GM18867 (cell line): ENCODE measurements around the gene PPP1R13B.

Experiments
- ATAC-seq: cut with Tn5 transposase; IDR thresholded peaks from one replicate; pipeline ENCODE4 v1.9.1; 2021; ENCODE audit warnings: mild to moderate bottlenecking, moderate library complexity; ENCODE audit not compliant: unreplicated experiment

The PPP1R13B gene

GRCh38 chr14:103688906-103689902 is 158.2 kb downstream of the PPP1R13B start:
- ATAC-seq = no peak

GRCh38 chr14:103688441-103688840 is 158.9 kb downstream of the PPP1R13B start:
- ATAC-seq = no peak

- ATAC-seq = no peak
Observed at GRCh38 chr14:103687712-103688111, 159.7 kb downstream of the PPP1R13B start.

- no peak for ATAC-seq
Observed at GRCh38 chr14:103686831-103687485, 160.4 kb downstream of the PPP1R13B start.

- no peak for ATAC-seq
Observed at GRCh38 chr14:103685276-103686211, 161.8 kb downstream of the PPP1R13B start.

- ATAC-seq = no peak
Observed at GRCh38 chr14:103684871-103685270, 162.5 kb downstream of the PPP1R13B start.

GRCh38 chr14:103684471-103684870 is 162.9 kb downstream of the PPP1R13B start:
- no peak for ATAC-seq
